Suppressor macrophage treated with lipopolysaccharide for 4 hours (primary cell): ENCODE results near the gene ZNF831.

ENCODE experiments used
- DNase-seq: peaks from one replicate; pipeline ENCODE4 v3.0.0-alpha.2; 2020

The ZNF831 gene

DNA sequence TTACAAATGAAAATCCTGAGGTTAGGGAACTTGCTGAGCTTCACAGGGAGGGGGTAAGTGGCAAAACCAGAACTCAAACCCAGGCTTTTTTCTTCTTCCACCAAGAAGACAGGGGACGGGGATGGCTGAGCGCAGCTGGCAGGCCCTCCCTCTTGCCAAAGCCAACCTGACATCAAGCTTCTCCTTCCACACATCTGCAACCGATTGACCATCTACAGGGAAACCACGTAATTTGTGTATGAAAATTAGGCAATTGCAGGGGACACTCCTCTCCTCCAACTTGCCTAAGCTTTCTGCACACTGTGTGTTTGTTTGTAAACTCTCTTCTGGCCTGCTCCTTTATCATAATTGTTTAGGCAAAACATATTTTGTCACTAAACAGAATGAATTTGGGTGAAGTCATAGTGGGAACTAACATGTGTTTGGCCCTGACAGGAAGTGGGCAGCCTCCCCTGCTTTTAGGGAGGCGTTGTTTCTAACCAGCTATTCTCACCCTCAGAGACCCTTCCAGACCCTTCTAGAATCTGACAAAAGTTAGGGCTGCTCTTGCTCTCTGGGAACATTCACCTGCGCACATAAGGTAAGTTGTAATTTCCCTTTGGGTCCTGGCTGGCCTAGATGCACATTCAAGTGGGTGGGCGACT lies 18.9 kb downstream of the ZNF831 start:
- no peak for DNase-seq

DNA sequence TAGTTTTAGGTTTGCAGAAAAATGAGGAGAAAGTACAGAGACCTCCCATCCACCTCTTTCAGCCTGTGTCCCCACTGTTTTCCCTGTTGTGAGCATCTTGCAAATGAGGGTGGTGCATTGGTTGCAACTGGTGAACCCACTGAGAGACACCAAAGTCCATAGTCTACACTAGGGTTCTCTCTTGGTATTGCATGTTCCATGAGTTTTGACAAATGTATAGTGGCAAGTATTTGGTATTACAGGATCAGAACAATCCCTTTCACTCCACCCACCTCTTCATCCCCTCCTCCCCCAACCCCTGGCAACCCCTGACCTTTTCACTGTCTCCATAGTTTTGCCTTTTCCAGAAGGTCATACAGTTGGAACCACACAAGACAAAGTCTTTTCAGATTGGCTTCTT lies 20.1 kb downstream of the ZNF831 start:
- no peak for DNase-seq

- no peak for DNase-seq
Measured at GRCh38 chr20:59184880-59185447, 21.3 kb downstream of the ZNF831 start.

GRCh38 chr20:59185809-59186208 lies 22.2 kb downstream of the ZNF831 start:
- no peak for DNase-seq

GRCh38 chr20:59190466-59190865 lies 26.8 kb downstream of the ZNF831 start:
- no peak for DNase-seq

DNA sequence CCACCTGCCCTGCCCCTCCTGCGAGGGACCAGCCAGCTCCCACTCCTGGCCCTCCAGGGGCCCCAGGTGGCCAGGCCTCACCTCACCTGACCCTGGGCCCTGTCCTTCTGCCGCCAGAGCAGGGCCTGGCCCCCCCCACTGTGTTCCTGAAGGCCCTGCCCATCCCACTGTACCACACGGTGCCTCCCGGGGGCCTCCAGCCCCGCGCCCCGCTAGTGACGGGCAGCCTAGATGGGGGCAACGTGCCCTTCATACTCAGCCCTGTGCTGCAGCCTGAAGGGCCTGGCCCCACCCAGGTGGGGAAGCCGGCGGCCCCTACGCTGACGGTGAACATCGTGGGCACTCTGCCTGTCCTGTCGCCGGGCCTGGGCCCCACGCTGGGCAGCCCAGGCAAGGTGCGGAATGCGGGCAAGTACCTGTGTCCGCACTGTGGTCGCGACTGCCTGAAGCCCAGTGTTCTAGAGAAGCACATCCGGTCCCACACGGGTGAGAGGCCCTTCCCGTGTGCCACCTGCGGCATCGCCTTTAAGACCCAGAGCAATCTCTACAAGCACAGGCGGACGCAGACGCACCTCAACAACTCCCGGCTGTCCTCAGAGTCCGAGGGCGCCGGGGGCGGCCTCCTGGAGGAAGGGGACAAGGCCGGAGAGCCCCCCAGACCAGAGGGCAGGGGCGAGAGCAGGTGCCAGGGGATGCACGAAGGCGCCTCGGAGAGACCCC lies 27.6 kb downstream of the ZNF831 start:
- DNase-seq: no peak

DNA sequence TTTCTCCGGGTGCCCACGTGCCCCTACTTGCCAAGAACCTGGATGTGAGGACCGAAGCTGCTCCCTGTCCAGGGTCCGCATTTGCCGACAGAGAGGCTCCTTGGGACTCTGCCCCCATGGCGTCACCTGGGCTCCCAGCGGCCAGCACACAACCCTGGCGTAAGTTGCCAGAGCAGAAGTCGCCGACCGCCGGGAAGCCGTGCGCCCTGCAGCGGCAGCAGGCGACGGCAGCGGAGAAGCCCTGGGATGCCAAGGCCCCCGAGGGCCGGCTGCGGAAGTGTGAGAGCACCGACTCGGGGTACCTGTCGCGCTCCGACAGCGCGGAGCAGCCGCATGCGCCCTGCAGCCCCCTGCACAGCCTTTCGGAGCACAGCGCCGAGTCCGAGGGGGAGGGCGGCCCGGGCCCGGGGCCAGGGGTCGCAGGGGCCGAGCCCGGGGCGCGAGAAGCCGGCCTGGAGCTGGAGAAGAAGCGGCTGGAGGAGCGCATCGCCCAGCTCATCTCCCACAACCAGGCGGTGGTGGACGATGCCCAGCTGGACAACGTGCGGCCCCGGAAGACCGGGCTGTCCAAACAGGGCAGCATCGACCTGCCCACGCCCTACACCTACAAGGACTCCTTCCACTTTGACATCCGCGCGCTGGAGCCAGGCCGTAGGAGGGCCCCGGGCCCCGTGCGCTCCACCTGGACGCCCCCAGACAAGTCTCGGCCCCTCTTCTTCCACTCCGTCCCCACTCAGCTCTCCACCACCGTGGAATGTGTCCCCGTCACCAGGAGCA lies 28.3 kb downstream of the ZNF831 start:
- DNase-seq: no peak

GRCh38 chr20:59192533-59192896 lies 28.9 kb downstream of the ZNF831 start:
- DNase-seq: no peak

- DNase-seq: no peak
Measured at GRCh38 chr20:59193325-59193724, 29.7 kb downstream of the ZNF831 start.

DNA sequence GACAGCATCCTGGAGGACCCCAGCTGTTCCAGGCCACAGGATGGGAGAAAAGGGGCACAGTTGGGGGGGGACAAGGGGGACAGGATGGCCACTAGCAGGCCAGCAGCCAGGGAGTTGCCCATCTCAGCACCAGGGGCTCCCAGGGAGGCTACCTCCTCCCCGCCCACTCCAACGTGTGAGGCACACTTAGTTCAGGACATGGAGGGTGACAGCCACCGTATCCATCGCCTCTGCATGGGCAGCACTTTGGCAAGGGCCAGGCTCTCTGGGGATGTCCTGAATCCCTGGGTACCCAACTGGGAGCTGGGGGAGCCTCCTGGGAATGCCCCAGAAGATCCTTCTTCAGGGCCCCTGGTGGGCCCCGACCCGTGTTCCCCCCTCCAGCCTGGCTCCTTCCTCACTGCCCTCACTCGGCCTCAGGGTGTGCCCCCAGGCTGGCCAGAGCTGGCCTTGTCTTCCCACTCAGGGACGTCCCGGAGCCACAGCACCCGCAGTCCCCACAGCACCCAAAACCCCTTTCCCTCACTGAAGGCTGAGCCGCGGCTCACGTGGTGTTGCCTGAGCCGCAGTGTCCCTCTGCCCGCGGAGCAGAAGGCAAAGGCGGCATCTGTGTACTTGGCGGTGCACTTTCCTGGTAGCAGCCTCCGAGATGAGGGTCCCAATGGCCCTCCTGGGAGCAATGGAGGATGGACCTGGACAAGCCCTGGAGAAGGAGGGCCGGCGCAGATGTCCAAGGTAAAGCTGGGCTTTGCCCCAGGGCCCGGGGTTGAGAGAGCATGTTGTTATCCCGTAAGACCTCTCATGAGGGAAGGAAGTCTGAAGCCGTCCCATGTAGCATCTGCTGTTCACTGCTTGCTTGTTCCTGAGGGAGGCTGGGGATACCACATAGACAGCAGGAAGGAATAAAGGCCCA lies 30.7 kb downstream of the ZNF831 start:
- no peak for DNase-seq

DNA sequence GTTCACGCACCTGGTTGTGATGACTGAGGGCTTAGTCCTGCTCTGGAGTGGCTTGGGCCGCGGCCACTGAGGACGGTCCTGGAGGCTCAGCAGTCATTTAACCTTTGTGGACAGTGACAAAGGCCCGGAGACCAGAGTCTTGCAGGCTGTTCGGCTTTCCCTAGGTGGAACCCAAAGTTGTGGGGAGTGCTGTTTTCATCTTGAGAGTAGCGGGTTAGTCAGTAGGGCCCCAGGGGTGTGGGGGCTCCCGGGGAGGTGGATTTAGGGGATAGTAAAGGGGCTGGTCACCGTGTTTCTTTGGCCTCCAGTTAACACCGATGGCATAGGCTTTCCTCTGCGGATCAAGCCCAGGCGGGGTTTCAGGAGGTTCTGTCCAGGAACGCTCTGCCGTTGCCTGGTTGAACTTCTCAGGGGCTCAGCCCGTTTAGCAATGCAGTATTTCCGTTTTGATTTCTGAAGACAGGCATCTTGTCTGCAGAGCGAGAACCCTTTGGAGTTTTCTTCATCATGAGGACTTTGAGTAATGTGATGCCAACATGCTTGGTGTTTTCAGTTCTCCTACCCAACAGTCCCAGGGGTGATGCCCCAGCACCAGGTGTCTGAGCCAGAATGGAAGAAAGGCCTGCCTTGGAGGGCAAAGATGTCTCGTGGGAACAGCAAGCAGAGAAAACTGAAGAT lies 31.8 kb downstream of the ZNF831 start:
- no peak for DNase-seq

DNA sequence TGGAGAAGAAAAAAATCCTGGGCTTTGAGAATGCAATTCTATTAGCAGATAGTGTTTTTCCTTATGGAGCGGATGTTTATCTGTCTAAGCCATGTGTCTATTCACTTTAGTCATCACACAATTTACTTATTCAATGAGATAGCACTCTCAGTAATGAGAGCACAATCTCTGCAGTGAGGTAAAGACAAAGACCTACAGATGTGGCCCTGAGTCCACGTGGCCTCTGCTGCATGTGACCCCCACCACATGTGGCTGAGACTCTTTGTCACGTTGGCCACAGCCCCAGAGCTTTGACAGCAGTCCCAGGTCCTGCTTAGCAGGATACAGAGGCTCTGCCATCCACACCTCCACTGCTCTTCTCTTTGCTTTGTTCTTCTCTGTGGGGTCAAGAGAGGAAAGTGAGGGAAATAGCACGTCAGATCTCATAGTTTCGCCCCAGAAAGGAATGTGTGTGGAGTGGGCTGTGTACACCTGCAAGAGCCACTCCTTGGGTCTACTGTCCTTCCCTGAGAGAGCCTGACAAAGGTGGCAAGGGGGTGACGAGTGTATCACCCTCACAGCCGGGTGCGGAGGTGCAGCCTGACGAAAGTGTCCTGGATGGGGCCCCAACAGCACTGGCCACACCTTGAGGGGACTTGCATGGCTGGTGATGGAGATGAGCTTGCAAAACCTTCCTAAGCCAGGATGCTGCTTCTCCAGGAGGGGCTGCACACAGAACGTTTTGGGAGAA lies 40.7 kb downstream of the ZNF831 start:
- DNase-seq: no peak

GRCh38 chr20:59205044-59205443 lies 41.4 kb downstream of the ZNF831 start:
- DNase-seq: no peak

DNA sequence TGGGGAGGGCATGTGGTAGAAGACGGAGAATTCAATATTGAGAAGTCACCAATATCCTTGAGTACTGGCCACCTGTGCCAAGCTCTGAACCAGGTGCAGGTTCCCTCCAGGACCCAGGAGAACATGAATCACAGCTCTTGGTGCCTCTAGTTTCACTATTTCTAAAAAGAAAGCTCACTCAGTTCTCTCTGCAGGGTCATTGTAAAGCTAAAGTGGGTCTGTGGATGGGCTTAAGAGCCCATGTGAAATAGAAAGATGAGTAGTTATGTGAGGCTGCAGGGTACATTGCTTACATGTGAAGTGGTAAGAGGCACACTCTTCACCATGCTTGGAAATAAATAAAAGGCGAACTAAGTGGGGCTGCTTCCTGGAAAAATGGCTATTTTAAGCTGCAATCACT lies 43.6 kb downstream of the ZNF831 start:
- no peak for DNase-seq

- DNase-seq: peak; percentile 81
Measured at GRCh38 chr20:59207742-59208357, 44.2 kb downstream of the ZNF831 start.

GRCh38 chr20:59210186-59210585 lies 46.6 kb downstream of the ZNF831 start:
- no peak for DNase-seq

DNA sequence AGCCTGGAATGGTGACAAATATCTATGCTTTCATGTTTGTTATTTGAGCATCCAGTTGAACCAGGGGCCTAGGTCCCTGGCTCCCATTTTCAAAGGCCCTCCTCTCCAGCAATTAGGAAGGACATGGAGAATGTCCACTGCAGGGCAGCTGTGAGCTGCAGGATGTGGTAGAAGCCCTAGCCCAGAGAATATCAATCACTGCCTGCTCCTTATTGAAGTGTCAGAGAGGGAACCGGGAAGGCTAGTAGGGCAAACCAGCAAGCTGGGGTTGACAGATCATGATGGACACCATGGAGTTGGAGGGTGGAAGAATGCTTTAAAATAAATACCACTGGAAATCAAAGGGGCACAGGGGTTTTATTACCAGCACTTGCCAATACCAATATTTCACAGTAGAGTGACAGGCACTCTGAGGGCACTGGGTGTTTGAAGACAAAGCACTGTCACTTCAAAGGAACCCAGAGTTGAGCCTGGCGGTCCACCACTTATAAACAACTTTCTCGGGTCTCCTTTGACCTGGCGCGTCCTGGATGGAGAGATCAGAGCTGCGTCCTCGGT lies 47.7 kb downstream of the ZNF831 start:
- no peak for DNase-seq

DNA sequence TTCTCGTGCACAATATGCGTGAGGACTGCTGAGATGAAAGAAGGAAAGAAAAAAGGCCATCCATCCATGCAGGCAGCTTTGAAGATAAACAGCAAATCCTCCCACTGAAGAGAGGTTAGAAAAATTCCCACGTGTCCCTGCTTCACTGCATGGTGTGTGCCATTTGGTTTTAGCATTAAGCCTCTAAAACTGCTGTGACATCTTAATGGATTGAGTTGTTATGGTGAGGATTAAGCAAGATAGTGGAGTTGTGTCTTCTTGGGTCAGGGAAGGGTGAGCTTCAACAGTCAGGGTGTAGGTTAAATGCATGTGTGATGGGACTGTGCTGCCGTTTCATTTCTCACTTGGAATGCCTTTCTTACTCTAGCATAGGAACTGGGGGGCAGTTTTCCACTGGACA lies 50.5 kb downstream of the ZNF831 start:
- DNase-seq: no peak

DNA sequence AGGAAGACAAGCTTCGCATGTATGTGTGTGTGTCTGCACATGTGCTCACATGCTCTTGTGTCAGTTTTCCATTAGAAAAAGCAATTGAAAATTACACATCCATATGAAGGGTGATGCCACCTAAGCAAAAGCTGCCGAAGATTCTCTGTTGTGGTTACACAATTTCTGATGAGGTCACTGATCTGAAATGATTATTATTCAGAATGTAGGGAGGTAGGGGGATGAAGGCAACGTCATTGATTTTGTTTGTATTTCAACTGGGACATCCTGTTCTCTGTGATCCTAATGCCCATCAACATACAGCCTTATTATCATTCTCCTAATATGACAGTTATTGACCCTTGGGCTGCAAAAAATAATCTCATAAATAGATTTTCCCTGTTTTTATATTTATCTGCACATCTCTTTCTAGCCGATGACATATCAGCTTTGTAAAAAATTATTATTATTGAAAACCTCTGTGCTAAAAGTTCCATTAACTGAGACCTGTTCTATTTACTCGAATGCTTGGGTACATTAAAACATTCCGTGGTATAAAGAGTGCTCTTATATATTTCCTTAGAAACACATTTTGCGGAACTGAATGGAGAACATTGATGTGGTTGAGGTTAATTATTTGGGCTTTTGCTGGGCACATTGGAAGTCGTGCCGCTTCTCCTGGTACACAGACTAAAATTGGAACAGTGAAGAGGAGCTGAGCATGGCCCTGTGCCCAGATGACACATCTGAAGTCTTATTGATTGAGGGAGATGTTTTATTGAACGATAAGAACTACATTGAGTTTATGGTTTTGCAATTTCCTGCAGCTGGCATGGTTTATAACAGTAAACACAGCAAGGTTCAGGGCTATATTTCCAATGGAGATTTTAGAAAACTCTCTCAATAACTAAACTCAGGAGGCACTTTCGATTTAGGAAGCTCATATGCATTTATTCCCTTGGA lies 51.3 kb downstream of the ZNF831 start:
- DNase-seq: no peak
